Esophagus squamous epithelium (tissue), 5 donors: Measurements from ENCODE around the gene DPCD. TPM values are rescaled to one million over a fixed set of nuclear protein-coding genes. Genes with fewer than 3 reads are reported as not detected.
A peak's percentile ranks its signal among the peaks of the same experiment; 100 is the strongest.

Source experiments
- DNase-seq: peaks from one replicate; lab custom pipeline; 2025; lab: John Stamatoyannopoulos, UW
- H3K27ac ChIP-seq, 4 donors: fragments of 200-600 bp; sonication (generic); one replicate each; pipeline ENCODE4 v1.5.1; 2016 to 2019; ENCODE audit warnings: mild to moderate bottlenecking in 1 of 4
- H3K27me3 ChIP-seq, 4 donors: fragments of 200-600 bp; sonication (generic); 1 replicate in 3 of 4; 2 replicates in 1 of 4; pipeline versions ENCODE4 v1.5.1 to v1.6.0; 2017 to 2021; ENCODE audit warnings: antibody characterized with exemption in 1 of 4
- H3K36me3 ChIP-seq, 3 donors: fragments of 200-600 bp; sonication (generic); one replicate each; pipeline ENCODE4 v1.5.1; 2016 to 2019
- H3K4me1 ChIP-seq, 3 donors: fragments of 200-600 bp; sonication (generic); one replicate each; pipeline ENCODE4 v1.5.1; 2017 to 2019
- H3K4me3 ChIP-seq, 4 donors: fragments of 200-600 bp; sonication (generic); 1 replicate in 3 of 4; 2 replicates in 1 of 4; pipeline ENCODE4 v1.5.1; 2016 to 2019; ENCODE audit warnings: mild to moderate bottlenecking in 2 of 4, moderate library complexity in 1 of 4
- H3K9me3 ChIP-seq, 3 donors: fragments of 200-600 bp; sonication (generic); one replicate each; pipeline ENCODE4 v1.5.1; 2016 to 2019
- POLR2A ChIP-seq, 4 donors: fragments of 450-650 bp; IDR thresholded peaks; one replicate each; pipeline ENCODE4 v1.6.1; 2017; ENCODE audit warnings: antibody characterized with exemption in 4 of 4, mild to moderate bottlenecking in 4 of 4, moderate library complexity in 3 of 4
- WGBS, 2 donors: methylation state at CpG; one replicate each; pipeline ENCODE4 v1.1.5; 2018; 5-methylcytosine and 5-hydroxymethylcytosine counted together
- intact Hi-C: fragments of 100-400 bp; cut with DNase I; formaldehyde crosslinking; loops from one replicate; pipeline ENCODE4 v1.15.0; 2022
- total RNA-seq, 4 donors: library from RNA; depleted of rRNA; stranded (reverse); fragments of >200 nt; gene quantifications; one replicate each; pipeline ENCODE4 v1.1.0, GENCODE V29; 2016
- TF ChIP-seq, protein P1 (sequence below), 6 experiments: fragments of 450-650 bp in 4 of 6; fragments of 200-600 bp in 2 of 6; sonication (generic) in 2 of 6; IDR thresholded peaks; one replicate each; pipeline ENCODE4 v1.5.1; 2016 to 2019; ENCODE audit warnings: antibody characterized with exemption in 6 of 6, mild to moderate bottlenecking in 4 of 6, moderate library complexity in 4 of 6
- donor health status: DM: yes; HTN: yes; CAD: no.

The DPCD gene
- total RNA-seq, 4 donors from 2014 or later = 17.4 to 37.9 (median 28.3) TPM

DNA sequence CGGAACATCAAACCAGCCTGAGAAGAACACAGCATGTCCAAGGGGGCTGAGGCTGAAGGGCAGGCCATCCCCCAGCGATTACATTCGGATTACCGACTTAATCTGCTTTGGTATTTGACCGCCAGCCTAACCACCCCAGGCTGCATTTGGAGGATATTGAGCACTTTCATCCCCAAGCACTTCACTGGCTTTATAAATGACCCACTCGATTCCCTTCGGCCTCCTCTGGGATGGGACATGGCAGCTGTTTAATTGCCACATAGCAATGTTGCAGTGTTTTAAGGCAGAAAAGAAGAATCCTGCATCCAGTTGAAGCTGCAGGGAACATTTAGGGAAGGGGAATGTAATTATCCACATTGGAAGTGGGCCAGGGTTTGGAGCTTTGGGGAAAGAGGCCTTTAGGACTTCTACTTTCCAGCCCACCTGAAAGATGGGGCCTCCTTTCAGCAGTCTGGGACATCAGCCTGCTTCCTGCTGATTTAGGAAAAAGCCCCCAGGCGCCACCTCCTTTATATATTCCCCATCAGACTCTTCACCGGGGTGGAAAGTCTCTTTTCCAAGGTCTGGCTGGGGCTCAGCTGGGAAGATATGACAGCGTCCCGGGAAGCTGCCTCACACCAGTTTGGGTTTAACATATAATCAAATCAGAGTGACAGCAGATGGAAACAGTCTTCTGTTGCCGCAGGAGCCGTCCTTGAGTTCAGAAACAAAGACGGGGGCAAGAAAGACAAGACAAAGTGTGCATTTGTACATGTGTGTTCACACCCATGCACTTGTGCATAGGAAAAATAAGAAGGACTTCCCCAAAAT lies 9.2 kb downstream of the DPCD start:
- Histone ChIP-seq H3K27ac (no peak overlapping the region), H3K36me3 (peaks cover 0 to 14% (median 0%) of the 10 kb centered on the region in 3 donors), H3K9me3 (no peaks in the 10 kb centered on the region), H3K27me3 (no peaks in the 10 kb centered on the region), H3K4me1 (no peaks in the 10 kb centered on the region), H3K4me3 (no peak overlapping the region)
- DNase-seq = no peak
- 74 to 75% methylated on average over 12 to 14 of the region's 14 CpGs for WGBS, 2 donors
- TF ChIP-seq POLR2A (IDR thresholded peaks at IDR 0.05) = no peak
- TF ChIP-seq, protein P1, sequence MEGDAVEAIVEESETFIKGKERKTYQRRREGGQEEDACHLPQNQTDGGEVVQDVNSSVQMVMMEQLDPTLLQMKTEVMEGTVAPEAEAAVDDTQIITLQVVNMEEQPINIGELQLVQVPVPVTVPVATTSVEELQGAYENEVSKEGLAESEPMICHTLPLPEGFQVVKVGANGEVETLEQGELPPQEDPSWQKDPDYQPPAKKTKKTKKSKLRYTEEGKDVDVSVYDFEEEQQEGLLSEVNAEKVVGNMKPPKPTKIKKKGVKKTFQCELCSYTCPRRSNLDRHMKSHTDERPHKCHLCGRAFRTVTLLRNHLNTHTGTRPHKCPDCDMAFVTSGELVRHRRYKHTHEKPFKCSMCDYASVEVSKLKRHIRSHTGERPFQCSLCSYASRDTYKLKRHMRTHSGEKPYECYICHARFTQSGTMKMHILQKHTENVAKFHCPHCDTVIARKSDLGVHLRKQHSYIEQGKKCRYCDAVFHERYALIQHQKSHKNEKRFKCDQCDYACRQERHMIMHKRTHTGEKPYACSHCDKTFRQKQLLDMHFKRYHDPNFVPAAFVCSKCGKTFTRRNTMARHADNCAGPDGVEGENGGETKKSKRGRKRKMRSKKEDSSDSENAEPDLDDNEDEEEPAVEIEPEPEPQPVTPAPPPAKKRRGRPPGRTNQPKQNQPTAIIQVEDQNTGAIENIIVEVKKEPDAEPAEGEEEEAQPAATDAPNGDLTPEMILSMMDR (IDR thresholded peaks at IDR 0.05) = no peak
- intact Hi-C loops = no loop called here

DNA sequence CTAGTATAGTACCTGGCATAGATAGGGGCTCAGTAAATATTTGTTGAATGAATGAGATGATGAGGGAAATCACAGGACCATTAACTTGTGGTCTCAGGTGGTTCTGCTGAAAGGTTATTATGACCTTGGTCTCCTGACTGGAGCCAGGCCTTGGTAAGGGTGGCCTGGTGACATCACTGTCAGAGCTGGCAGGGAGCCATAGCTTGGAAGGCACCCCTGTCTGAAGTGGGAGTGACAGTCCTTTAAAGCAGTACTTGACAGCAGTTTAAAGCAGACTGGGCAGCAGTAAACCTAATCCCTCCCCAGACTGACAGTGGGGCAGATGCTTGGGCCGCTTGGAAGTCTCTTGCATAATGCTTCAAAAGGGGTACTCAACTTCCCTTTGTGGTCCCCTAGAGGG lies 13.4 kb downstream of the DPCD start:
- H3K27me3 ChIP-seq = no peaks in the 10 kb centered on the region
- no peak for TF ChIP-seq POLR2A (IDR thresholded peaks at IDR 0.05)
- TF ChIP-seq, protein P1 (IDR thresholded peaks at IDR 0.05) = no peak
- H3K36me3 ChIP-seq = peaks cover 0 to 39% (median 5%) of the 10 kb centered on the region in 3 donors
- no peak overlapping the region for H3K27ac ChIP-seq
- intact Hi-C loops = loop anchor here (5.0 kb wide), 1 partner anchor 176 kb away; the partner anchor contains the start of gene FGF8
- 71 to 88% methylated on average over 1 of the region's 1 CpG for WGBS, 2 donors
- H3K4me1 ChIP-seq = no peaks in the 10 kb centered on the region
- DNase-seq = no peak
- no peak overlapping the region for H3K4me3 ChIP-seq
- no peaks in the 10 kb centered on the region for H3K9me3 ChIP-seq

DNA sequence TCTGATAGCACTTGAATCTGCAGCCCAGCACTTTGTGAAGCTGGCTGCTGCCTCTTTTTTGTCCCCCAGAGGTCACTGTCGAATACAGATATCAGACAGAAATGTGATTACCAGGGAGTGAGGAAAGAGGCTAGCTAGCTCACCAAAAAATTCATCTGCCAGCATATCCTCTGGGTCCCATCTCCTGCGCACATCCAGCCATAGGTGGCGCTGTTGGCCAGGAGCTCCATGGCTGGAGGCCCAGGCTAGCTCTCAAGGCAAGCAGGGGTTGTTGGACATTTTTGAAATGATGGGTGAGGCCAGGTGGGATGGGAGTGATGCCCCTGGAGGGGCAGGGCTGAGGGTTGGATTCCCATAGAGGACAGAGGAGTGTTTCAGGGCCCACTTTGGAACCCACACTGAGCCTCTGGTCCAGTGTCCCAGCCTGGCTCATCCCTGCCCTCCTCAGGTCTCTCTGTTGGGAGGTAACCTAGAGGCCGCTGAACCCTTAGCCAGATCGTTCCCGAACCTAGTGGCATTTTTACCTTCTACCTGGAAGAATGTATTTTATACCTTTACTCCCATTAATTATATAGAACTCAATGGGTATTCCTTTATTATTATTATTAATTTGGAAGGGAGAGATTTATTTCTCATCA lies 14.8 kb downstream of the DPCD start:
- WGBS, 2 donors = 47 to 51% methylated on average over 6 of the region's 6 CpGs

DNA sequence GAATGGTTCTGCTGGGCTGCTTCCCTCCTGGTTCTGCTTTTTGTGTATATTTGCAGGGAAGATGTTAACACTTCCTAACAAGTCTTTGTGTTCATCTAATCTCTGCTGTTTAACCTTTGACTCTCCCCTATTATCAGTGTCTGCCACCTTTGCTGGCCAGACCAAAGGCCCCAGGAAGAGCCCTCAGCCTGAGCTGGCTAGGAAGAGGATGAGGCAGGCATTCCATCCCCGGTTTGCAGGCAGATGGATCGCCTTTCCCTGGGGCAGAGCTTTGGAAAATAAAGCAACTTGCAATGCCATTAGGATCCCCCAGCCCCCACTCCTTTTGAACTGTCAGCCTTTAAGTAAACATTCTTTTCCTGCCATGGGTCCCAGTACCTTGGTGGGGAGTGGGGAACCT lies 19.0 kb downstream of the DPCD start:
- Histone ChIP-seq H3K9me3 (no peaks in the 10 kb centered on the region), H3K4me3 (no peak overlapping the region), H3K36me3 (peaks cover 23 to 81% (median 26%) of the 10 kb centered on the region in 3 donors), H3K27ac (no peak overlapping the region), H3K27me3 (no peaks in the 10 kb centered on the region), H3K4me1 (no peaks in the 10 kb centered on the region)
- WGBS, 2 donors = 47 to 50% methylated on average over 2 of the region's 2 CpGs
- intact Hi-C loops = no loop called here
- TF ChIP-seq, protein P1 (IDR thresholded peaks at IDR 0.05) = no peak
- no peak for TF ChIP-seq POLR2A (IDR thresholded peaks at IDR 0.05)
- DNase-seq = no peak

More for the DNA sequence above, 14.8 kb downstream of the DPCD start:
- H3K27me3 ChIP-seq = no peaks in the 10 kb centered on the region
- H3K4me1 ChIP-seq = no peaks in the 10 kb centered on the region
- no peaks in the 10 kb centered on the region for H3K9me3 ChIP-seq
- H3K36me3 ChIP-seq = peaks cover 0 to 47% (median 11%) of the 10 kb centered on the region in 3 donors
- no peak overlapping the region for H3K4me3 ChIP-seq
- no peak for DNase-seq
- no peak overlapping the region for H3K27ac ChIP-seq
- intact Hi-C loops = loop anchor here (5.0 kb wide), 1 partner anchor 174 kb away; the partner anchor contains the start of gene FGF8
- TF ChIP-seq POLR2A (IDR thresholded peaks at IDR 0.05) = no peak
- TF ChIP-seq, protein P1 (IDR thresholded peaks at IDR 0.05) = peak in 5 of 6 experiments; percentile 67 to 92 (median 81)

DNA sequence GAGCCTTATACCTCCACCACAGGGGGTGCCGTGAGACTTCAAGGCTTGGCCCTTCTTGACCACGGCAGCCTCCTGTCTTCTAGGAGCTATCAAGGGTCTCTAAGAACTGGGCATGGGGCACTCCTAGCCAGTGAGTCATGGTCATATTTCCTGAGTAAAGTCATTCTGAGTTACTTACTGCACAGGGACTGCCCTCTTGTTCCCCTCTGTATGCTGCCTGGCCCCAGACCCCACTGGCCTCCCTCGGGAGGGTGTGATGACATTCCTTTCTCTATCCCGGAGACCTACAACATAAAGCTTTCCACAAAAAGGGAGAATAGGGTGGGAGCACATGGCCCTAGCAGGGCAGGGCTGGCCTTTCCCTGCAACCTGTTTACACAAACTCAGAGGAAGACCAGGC lies 21.4 kb downstream of the DPCD start:
- 100% methylated on average over 2 of the region's 4 CpGs; no CpG with 5 or more reads in 1 of the 2 donors for WGBS, 2 donors
- H3K4me1 ChIP-seq = no peaks in the 10 kb centered on the region
- DNase-seq = no peak
- no peaks in the 10 kb centered on the region for H3K27me3 ChIP-seq
- H3K9me3 ChIP-seq = no peaks in the 10 kb centered on the region
- peaks cover 23 to 99% (median 26%) of the 10 kb centered on the region in 3 donors for H3K36me3 ChIP-seq
- H3K27ac ChIP-seq = no peak overlapping the region
- intact Hi-C loops = no loop called here
- no peak for TF ChIP-seq POLR2A (IDR thresholded peaks at IDR 0.05)
- TF ChIP-seq, protein P1 (IDR thresholded peaks at IDR 0.05) = no peak
- H3K4me3 ChIP-seq = no peak overlapping the region
